Endodermal cell (in vitro differentiated cells): ENCODE data around the gene CARS2. TPM values are rescaled to one million over a fixed set of nuclear protein-coding genes. Genes with fewer than 3 reads are reported as not detected.

Experiments used
- DNase-seq: peaks from one replicate; pipeline ENCODE4 v3.0.0-alpha.2; 2017
- H3K27ac ChIP-seq: 2 replicates; pipeline ENCODE4 v1.5.1; 2013; ENCODE audit warnings: mild to moderate bottlenecking, low read depth, low read length, moderate library complexity
- H3K27me3 ChIP-seq: 2 replicates; pipeline ENCODE4 v1.6.1; 2013; ENCODE audit warnings: mild to moderate bottlenecking, low read length, moderate library complexity; ENCODE audit not compliant: insufficient read depth, control insufficient read depth, poor library complexity, severe bottlenecking
- H3K36me3 ChIP-seq: 2 replicates; pipeline ENCODE4 v1.7.0; 2013; ENCODE audit warnings: mild to moderate bottlenecking, low read length, moderate library complexity; ENCODE audit not compliant: control insufficient read depth, insufficient read depth
- H3K4me1 ChIP-seq: one replicate; pipeline ENCODE4 v1.7.0; 2013; ENCODE audit warnings: low read length; ENCODE audit not compliant: control insufficient read depth, insufficient read depth
- H3K4me3 ChIP-seq: 2 replicates; pipeline ENCODE4 v1.5.1; 2013; ENCODE audit warnings: mild to moderate bottlenecking, low read length, moderate library complexity
- H3K9ac ChIP-seq: 2 replicates; pipeline ENCODE4 v1.6.1; 2013; ENCODE audit warnings: mild to moderate bottlenecking, low read length, moderate library complexity; ENCODE audit not compliant: poor library complexity, severe bottlenecking; ENCODE audit errors: extremely low read depth
- H3K9me3 ChIP-seq: 2 replicates; pipeline ENCODE4 v1.6.1; 2013; ENCODE audit warnings: mild to moderate bottlenecking, low read length, moderate library complexity; ENCODE audit not compliant: control insufficient read depth
- H3K27ac Mint-ChIP-seq: 2 replicates; pipeline ENCODE4 v1.8.0; 2020; ENCODE audit warnings: mixed read lengths
- H3K27me3 Mint-ChIP-seq: 2 replicates; pipeline ENCODE4 v1.8.0; 2021; ENCODE audit warnings: mild to moderate bottlenecking, mixed read lengths; ENCODE audit not compliant: insufficient read depth
- H3K36me3 Mint-ChIP-seq: 2 replicates; pipeline ENCODE4 v1.8.0; 2020; ENCODE audit warnings: low read depth, mixed read lengths
- H3K4me1 Mint-ChIP-seq: 2 replicates; pipeline ENCODE4 v1.8.0; 2020; ENCODE audit warnings: mixed read lengths
- H3K4me3 Mint-ChIP-seq: 2 replicates; pipeline ENCODE4 v1.8.0; 2020; ENCODE audit warnings: mild to moderate bottlenecking, moderate library complexity, mixed read lengths
- H3K9me3 Mint-ChIP-seq: 2 replicates; pipeline ENCODE4 v1.8.0; 2020; ENCODE audit warnings: mild to moderate bottlenecking, mixed read lengths
- CTCF ChIP-seq: fragments of 200-600 bp; sonication (generic); conservative IDR thresholded peaks from 2 replicates; pipeline ENCODE4 v1.5.0; 2021; ENCODE audit warnings: antibody characterized with exemption, mild to moderate bottlenecking
- WGBS, 2 experiments: methylation state at CpG; one replicate each; pipeline versions ENCODE4 v1.1.5 to v1.1.7; 2013; ENCODE audit warnings: missing lambda C conversion rate in 2 of 2, mixed read lengths in 1 of 2; ENCODE audit not compliant: insufficient coverage in 1 of 2, insufficient read length in 1 of 2; 5-methylcytosine and 5-hydroxymethylcytosine counted together
- long read RNA-seq, 4 experiments: library from polyadenylated mRNA in 2 of 4; library from RNA in 1 of 4; library from capped mRNA in 1 of 4; stranded (forward) in 3 of 4; unstranded in 1 of 4; transcript quantifications; one replicate each; pipeline ENCODE4 v2.0.0, GENCODE V29; 2020 to 2021; ENCODE audit warnings: inconsistent platforms in 1 of 4
- polyA plus RNA-seq, 2 experiments: library from polyadenylated mRNA; stranded (reverse); fragments of 50-300 nt; gene quantifications; one replicate each; pipeline ENCODE4 v1.2.3, GENCODE V29; 2013
- total RNA-seq, 2 donors: library from RNA; stranded (reverse); fragmentation: NEBNext Ultra II Directional in 1 of 2; extraction: Animal tissue kit (Norgen Biotek cat#: 25700) in 1 of 2; gene quantifications; 2 replicates in 1 of 2; 3 replicates in 1 of 2; pipeline ENCODE4 v1.2.1, GENCODE V29; 2021

Gene CARS2
- 10 to 100 TPM; 53.0 to 53.2 TPM for total RNA-seq
- polyA plus RNA-seq (2013, experiment 1 of 2) = 29.5 TPM
- 28.6 TPM for polyA plus RNA-seq (2013, experiment 2 of 2)
- long read RNA-seq, experiment 1, transcript CARS2-201 (15 exons, 1,879 nt) = major isoform, 11 of 24 reads
- long read RNA-seq, experiment 1, partial matches to known transcripts = 3 of 24 reads
- long read RNA-seq, experiment 1, other reads (novel, unspliced or antisense) = 10 of 24 reads
- long read RNA-seq, experiment 2, transcript CARS2-201 (15 exons, 1,879 nt) = major isoform, 33 of 66 reads
- long read RNA-seq, experiment 2, partial matches to known transcripts = 6 of 66 reads
- long read RNA-seq, experiment 2, other reads (novel, unspliced or antisense) = 26 of 66 reads
- long read RNA-seq, experiment 3, partial matches to known transcripts = 3 of 8 reads
- long read RNA-seq, experiment 3, other reads (novel, unspliced or antisense) = 2 of 8 reads
- long read RNA-seq, experiment 4, partial matches to known transcripts = 0 of 3 reads
- long read RNA-seq, experiment 4, other reads (novel, unspliced or antisense) = 2 of 3 reads

- H3K27me3 Mint-ChIP-seq = no peaks in the 10 kb centered on the region
- H3K36me3 ChIP-seq = peaks cover 14% of the 10 kb centered on the region
- peaks cover 26% of the 10 kb centered on the region for H3K4me1 Mint-ChIP-seq
- WGBS, 2 experiments = 0 to 4% methylated on average over 13 to 80 of the region's 80 CpGs
- H3K27ac Mint-ChIP-seq = peak within 1 kb of the TSS; percentile 87
- peak within 1 kb of the TSS; percentile 71 for H3K9ac ChIP-seq
- peak within 1 kb of the TSS; percentile 78 for H3K4me3 Mint-ChIP-seq
- H3K36me3 Mint-ChIP-seq = peaks cover 7% of the 10 kb centered on the region
- H3K9me3 ChIP-seq = no peaks in the 10 kb centered on the region
- H3K27ac ChIP-seq = peak within 1 kb of the TSS; percentile 42
- peak within 1 kb of the TSS; percentile 86 for H3K4me3 ChIP-seq
- DNase-seq = peak; percentile 99
- no peaks in the 10 kb centered on the region for H3K9me3 Mint-ChIP-seq
- no peaks in the 10 kb centered on the region for H3K27me3 ChIP-seq
- peak; percentile 18 for TF ChIP-seq CTCF
- peaks cover 4% of the 10 kb centered on the region for H3K4me1 ChIP-seq
These were observed at the start of gene CARS2 for GRCh38 chr13:110705826-110706569. Gene CARS2, minus strand, starts transcription at chr13:110706116. Its CDS starts 23 bp downstream, at chr13:110706093.

- Histone ChIP-seq H3K9ac (no peak overlapping the region), H3K4me1 (no peaks in the 10 kb centered on the region), H3K27ac (no peak overlapping the region), H3K36me3 (no peaks in the 10 kb centered on the region), H3K4me3 (no peak overlapping the region), H3K27me3 (no peaks in the 10 kb centered on the region), H3K9me3 (peaks cover 37% of the 10 kb centered on the region)
- H3K27ac Mint-ChIP-seq = no peak overlapping the region
- H3K4me1 Mint-ChIP-seq = peaks cover 2% of the 10 kb centered on the region
- whole genome bisulfite sequencing, 2 experiments = 77 to 100% methylated on average over 2 to 4 of the region's 4 CpGs
- TF ChIP-seq CTCF = no peak
- H3K36me3 Mint-ChIP-seq = peaks cover 10% of the 10 kb centered on the region
- no peak for DNase-seq
- no peaks in the 10 kb centered on the region for H3K27me3 Mint-ChIP-seq
- no peak overlapping the region for H3K4me3 Mint-ChIP-seq
- H3K9me3 Mint-ChIP-seq = peaks cover 37% of the 10 kb centered on the region
These were observed 42.4 kb upstream of the CARS2 start for GRCh38 chr13:110748271-110748670.

- H3K27me3 ChIP-seq = no peaks in the 10 kb centered on the region
- Mint-ChIP-seq H3K4me1 (peaks cover 2% of the 10 kb centered on the region), H3K36me3 (peaks cover 7% of the 10 kb centered on the region), H3K27me3 (no peaks in the 10 kb centered on the region), H3K4me3 (no peak overlapping the region), H3K27ac (no peak overlapping the region), H3K9me3 (peaks cover 44% of the 10 kb centered on the region)
- 91 to 100% methylated on average over 1 of the region's 1 CpG for WGBS, 2 experiments
- TF ChIP-seq CTCF = no peak
- H3K27ac ChIP-seq = no peak overlapping the region
- H3K36me3 ChIP-seq = no peaks in the 10 kb centered on the region
- no peak for DNase-seq
- peaks cover 45% of the 10 kb centered on the region for H3K9me3 ChIP-seq
- H3K9ac ChIP-seq = no peak overlapping the region
- H3K4me1 ChIP-seq = no peaks in the 10 kb centered on the region
- no peak overlapping the region for H3K4me3 ChIP-seq
These were observed 40.5 kb upstream of the CARS2 start for GRCh38 chr13:110746438-110746837.
